Colonic mucosa (tissue), 4 donors: ENCODE data around the gene STAT1. TPM values are rescaled to one million over a fixed set of nuclear protein-coding genes. Genes with fewer than 3 reads are reported as not detected.

Source experiments
- DNase-seq: peaks from one replicate; pipeline ENCODE4 v3.0.0-alpha.2; 2020
- H3K27ac ChIP-seq: fragments of 200-600 bp; one replicate; pipeline ENCODE4 v1.8.0; 2021
- H3K27me3 ChIP-seq: fragments of 200-600 bp; one replicate; pipeline ENCODE4 v1.8.0; 2021
- H3K36me3 ChIP-seq: fragments of 200-600 bp; one replicate; pipeline ENCODE4 v1.8.0; 2021
- H3K4me1 ChIP-seq: fragments of 200-600 bp; one replicate; pipeline ENCODE4 v1.8.0; 2021; ENCODE audit warnings: mild to moderate bottlenecking
- H3K4me3 ChIP-seq: fragments of 200-600 bp; one replicate; pipeline ENCODE4 v1.8.0; 2021
- H3K9ac ChIP-seq, 2 donors: one replicate each; pipeline ENCODE4 v1.7.0; 2013; ENCODE audit warnings: control low read depth in 2 of 2, low read depth in 2 of 2, low read length in 2 of 2
- H3K9me3 ChIP-seq: fragments of 200-600 bp; one replicate; pipeline ENCODE4 v1.8.0; 2021
- CTCF ChIP-seq: fragments of 200-600 bp; IDR thresholded peaks from one replicate; pipeline ENCODE4 v1.8.0; 2022; ENCODE audit warnings: antibody characterized with exemption, mild to moderate bottlenecking
- intact Hi-C: fragments of 100-400 bp; cut with DNase I; formaldehyde crosslinking; loops from one replicate; pipeline ENCODE4 v1.14.1; 2022
- total RNA-seq, 2 donors: library from RNA; stranded (reverse); fragmentation: NEBNext Ultra II Directional in 1 of 2; extraction: Animal tissue kit (Norgen Biotek cat#: 25700) in 1 of 2; gene quantifications; one replicate each; pipeline ENCODE4 v1.2.1, GENCODE V29; 2021
- donor health status: healthy.
- donor health status: DM: no; HTN: no; CAD: no.
- donor health status: DM: no; HTN: no; CAD: no.

STAT1 gene
- total RNA-seq, 2 donors from 2014 or later, result 52.7 to 58.3 TPM

GRCh38 chr2:190940454-190940853, 73.5 kb downstream of the STAT1 start:
- TF ChIP-seq CTCF, result no peak
- intact Hi-C loops, result no loop called here
- no peaks in the 10 kb centered on the region for H3K27me3 ChIP-seq
- DNase-seq, result no peak
- H3K9ac ChIP-seq, result no peak overlapping the region
- no peaks in the 10 kb centered on the region for H3K9me3 ChIP-seq
- H3K27ac ChIP-seq, result no peak overlapping the region
- H3K4me1 ChIP-seq, result no peaks in the 10 kb centered on the region
- no peak overlapping the region for H3K4me3 ChIP-seq
- no peaks in the 10 kb centered on the region for H3K36me3 ChIP-seq

DNA sequence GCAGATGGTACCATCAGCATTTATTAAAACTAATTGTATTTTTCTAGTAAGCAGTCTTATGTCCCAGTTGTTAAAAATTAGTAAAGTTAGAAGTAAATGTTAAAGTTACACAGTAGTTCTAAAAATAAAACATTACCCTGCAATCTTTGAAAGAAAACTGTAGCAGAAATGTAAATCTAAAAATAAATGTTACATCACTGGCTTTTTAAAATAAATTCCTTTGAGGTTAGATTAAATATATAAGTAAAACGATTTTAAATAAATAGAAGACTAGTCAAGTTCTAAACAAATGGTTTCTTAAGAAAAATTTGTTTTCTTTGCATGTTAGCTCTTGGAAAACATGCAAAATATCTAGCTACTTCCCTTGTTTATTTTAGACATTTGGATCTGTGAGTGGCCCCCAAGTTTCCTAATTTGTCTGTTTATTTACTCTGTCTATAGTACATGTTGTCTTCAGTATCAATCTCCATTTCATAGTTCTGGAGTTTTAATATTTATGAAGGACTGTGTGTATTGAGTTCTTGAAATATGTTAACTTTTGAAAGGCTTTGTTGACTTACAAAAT, 75.1 kb downstream of the STAT1 start:
- no peak for DNase-seq
- intact Hi-C loops, result no loop called here
- H3K27ac ChIP-seq, result no peak overlapping the region
- no peaks in the 10 kb centered on the region for H3K9me3 ChIP-seq
- no peaks in the 10 kb centered on the region for H3K36me3 ChIP-seq
- TF ChIP-seq CTCF, result no peak
- no peaks in the 10 kb centered on the region for H3K27me3 ChIP-seq
- H3K4me1 ChIP-seq, result no peaks in the 10 kb centered on the region
- no peak overlapping the region for H3K9ac ChIP-seq
- H3K4me3 ChIP-seq, result no peak overlapping the region

- intact Hi-C loops, result no loop called here
- no peak for DNase-seq
- Histone ChIP-seq H3K9me3 (no peaks in the 10 kb centered on the region), H3K4me3 (no peak overlapping the region), H3K9ac (no peak overlapping the region), H3K4me1 (no peaks in the 10 kb centered on the region), H3K36me3 (no peaks in the 10 kb centered on the region), H3K27me3 (no peaks in the 10 kb centered on the region), H3K27ac (no peak overlapping the region)
- no peak for TF ChIP-seq CTCF
These were observed 78.9 kb downstream of the STAT1 start for GRCh38 chr2:190935054-190935453.

DNA sequence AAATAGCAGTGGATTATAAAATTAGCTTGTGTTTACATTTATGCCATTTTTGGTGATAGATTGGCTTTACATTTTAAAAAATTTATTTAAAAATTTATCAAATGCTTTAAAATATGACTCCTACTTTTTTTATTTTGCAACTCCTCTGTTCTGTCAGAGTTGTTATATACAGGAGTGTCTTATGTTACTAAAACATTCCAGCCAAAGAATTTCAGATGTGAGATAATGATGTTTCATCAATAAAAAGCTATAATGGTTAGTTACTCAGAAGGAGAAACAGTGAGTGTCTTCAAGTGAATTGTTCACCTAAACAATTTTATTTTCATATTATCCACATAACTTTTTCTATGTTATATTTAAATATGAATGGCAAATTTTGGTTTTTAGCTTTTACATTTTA, 80.6 kb downstream of the STAT1 start:
- Histone ChIP-seq H3K9ac (no peak overlapping the region), H3K4me3 (no peak overlapping the region), H3K9me3 (no peaks in the 10 kb centered on the region), H3K27me3 (no peaks in the 10 kb centered on the region), H3K27ac (no peak overlapping the region), H3K4me1 (no peaks in the 10 kb centered on the region), H3K36me3 (no peaks in the 10 kb centered on the region)
- TF ChIP-seq CTCF, result no peak
- DNase-seq, result no peak
- intact Hi-C loops, result no loop called here

DNA sequence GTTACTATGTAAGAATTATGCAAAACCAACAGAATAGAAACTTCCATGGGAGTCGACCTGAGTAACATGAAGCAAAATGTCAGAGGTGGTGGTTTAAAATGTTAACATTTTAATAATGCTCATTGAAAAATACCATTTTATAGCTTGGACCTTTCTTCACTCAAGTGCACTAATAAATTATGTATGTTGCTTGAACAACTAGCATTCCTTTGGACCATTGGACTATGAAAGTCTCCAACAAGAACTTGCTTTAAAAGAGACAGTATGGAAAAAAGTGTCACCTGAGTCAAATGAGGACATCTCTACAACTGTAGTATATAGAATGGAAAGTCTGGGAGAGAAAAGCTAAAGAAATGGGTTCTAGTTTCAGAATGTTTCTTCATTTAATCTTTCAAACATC, 81.5 kb downstream of the STAT1 start:
- Histone ChIP-seq H3K9me3 (no peaks in the 10 kb centered on the region), H3K27me3 (no peaks in the 10 kb centered on the region), H3K4me3 (no peak overlapping the region), H3K27ac (no peak overlapping the region), H3K4me1 (no peaks in the 10 kb centered on the region), H3K36me3 (no peaks in the 10 kb centered on the region), H3K9ac (no peak overlapping the region)
- no peak for DNase-seq
- no peak for TF ChIP-seq CTCF
- intact Hi-C loops, result no loop called here
